ENCODE measurements around the gene CSNK1A1.
"Not testable (repeated sequence)": the region's sequence is repeated elsewhere in the genome, so short reads cannot be mapped to it uniquely, and the experiment has no call there.

Gene CSNK1A1

DNA sequence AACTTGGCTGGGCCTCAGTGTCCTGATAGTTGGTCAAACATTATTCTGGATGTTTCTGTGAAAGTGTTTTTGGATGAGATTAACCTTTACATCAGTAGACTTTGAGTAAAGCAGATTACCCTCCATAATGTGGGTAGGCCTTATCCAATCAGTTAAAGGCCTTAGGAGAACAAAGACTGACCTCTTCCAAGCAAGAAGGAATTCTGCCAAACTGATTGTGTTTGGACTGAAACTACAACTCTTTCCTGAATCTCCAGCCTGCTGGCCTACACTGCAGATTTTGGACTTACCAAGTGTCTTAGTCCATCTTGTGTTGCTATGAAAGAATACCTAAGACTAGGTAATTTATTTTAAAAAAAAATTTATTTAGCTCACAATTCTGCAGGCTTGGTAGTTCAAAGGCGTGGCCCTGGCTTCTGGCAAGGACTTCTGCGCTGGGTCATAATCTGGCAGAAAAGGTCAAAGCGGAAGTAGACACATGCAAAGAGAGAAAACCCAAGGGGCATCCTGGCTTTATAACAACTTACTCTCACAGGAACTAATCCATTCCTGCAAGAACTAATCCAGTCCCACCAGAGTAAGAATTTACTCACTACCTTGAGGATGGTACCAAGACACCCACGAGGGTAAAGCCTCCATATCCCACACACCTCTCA, 21.5 kb upstream of the CSNK1A1 start:
- no peak for DNase-seq (ENCODE audit: low read depth in 2 of 2)

DNA sequence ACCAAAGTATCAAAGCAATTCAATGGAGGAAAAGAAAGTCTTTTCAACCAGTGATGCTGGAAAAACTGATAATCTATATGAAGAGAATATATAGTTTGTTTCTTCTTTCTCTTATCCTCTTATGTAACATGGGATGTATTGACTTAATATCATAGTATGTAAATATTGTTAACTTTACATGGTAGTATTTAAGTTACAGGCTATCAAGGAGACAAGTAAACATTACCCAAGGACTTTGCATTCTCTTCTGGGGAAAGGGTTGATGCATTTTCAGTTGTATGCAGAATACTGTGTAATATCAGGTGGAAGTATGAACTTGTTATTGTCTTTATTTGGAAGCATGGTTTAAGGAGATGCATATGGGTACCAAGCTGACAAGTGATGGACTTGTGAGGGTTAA, 20.9 kb upstream of the CSNK1A1 start:
- no peak for DNase-seq (ENCODE audit: low read depth in 2 of 2)

DNA sequence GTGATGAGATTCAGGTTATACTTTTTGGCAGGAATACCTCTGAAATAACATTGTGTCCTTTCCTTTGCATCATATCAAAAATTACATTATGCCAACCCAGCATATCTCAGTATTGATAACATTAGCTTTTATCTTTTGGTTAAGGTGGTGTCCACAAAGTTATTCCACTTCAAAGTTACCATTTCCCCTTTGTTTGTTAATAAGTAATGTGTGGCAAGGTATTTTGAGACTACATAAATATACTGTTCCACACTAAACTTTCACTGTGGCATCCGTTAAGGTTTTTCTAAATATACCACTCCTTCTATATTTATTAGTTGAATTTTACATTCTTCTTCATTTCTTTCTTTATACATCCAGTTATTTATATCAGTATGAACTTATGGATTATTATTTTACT, 16.0 kb upstream of the CSNK1A1 start:
- no peak for DNase-seq (ENCODE audit: low read depth in 2 of 2)

DNA sequence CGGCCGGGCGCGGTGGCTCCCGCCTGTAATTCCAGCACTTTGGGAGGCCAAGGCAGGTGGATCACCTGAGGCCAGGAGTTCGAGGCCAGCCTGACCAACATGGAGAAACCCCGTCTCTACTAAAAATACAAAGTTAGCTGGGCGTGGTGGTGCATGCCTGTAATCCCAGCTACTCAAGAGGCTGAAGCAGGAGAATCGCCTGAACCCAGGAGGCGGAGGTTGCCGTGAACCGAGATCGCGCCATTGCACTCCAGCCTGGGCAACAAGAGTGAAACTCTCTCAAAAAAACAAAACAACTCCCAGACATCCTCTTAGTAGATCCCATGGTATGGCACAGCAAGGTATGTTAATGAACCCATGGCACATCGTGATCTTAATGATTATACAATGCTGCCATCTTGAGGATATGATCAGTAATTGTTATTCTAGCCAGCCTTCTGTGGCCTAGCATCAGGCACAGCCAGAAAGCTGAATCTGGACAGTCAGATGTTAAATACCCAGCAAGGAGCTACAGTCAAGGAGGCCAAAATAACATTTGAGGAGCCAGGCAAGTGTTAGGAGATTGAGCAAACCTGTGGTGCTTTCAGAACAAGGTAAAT, 13.4 kb upstream of the CSNK1A1 start:
- DNase-seq (ENCODE audit: low read depth in 2 of 2), result not testable (repeated sequence)

DNA sequence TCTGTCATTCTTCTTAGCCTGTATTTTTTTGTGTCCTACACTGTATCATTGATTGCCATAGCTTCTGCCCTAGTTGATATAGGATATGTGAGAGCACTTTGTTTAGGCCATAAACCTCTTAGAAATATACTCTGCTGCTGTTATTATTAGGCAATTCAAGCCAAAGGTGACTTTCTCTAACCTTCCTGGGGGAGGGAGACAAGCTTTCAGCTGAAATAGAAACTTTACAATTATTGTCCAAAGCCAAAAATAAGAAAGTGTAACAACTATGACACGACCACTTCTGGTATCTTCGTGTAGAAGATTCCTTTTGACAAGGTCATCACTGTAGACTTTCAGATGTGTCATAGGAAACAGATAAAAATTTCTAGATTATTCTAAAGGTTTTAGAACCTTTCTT, 12.2 kb upstream of the CSNK1A1 start:
- no peak for DNase-seq (ENCODE audit: low read depth in 2 of 2)

DNA sequence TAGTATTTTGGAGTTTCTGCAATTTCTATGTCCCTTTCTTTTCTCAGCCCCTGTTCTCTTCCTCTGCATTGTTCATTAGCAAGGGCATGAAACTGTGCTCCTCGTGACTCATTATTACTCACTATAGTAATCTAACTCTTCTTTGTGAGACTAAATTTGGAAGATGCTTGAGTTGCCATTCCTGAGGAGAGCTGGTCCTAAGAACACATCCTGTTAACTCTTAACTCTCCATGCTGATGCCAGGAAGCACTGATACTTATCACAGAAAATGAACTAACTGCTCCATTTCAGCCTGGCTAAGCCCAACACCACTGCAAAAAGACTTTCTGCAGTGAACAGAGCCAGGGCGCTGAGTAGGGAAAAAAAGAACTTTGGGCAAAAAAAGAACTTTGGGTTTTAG, 10.6 kb upstream of the CSNK1A1 start:
- DNase-seq (ENCODE audit: low read depth in 2 of 2), result no peak

DNA sequence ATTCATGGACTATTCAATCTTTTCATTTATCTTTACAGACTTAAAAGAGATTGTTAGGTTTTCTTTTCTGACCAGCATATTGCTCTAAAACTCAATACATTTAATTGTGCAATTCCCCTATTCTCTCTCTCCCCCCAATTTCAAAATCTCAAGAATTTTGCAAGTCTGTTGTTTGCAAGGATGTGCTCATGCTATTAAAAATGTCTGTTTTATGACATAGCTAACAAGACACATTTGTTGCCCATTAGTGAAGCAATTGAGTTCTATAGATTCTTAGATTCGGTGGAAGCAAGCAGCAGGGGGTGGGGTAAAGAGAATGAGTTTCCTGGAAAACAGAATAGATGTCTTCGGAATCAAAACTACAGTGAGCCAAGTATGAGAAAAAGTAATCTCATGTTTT, 8.5 kb upstream of the CSNK1A1 start:
- no peak for DNase-seq (ENCODE audit: low read depth in 2 of 2)

DNA sequence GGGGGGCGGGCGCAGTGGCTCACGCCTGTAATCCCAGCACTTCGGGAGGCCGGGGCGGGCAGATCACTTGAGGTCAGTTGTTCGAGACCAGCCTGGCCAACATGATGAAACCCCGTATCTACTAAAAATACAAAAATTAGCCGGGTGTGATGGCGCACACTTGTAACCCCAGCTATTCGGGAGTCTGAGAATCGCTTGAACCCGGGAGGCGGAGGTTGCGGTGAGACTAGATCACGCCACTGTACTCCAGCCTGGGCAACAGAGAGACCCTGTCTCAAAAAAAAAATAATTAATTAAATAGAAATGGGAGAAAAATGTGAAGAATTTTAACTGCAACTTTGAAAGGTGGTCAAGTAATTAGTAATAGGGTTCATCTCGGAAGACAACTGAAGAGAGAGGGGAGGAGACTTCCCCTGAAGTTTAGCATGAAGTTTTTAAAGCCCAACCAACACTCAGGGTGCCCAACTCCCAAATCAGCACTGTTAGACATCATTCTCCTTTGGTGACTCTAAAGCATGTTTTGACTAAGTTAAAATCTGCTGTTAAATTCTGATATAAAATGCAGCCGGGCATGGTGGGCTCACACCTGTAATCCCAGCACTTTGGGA, 1.4 kb upstream of the CSNK1A1 start:
- DNase-seq (ENCODE audit: low read depth in 2 of 2), result no peak

DNA sequence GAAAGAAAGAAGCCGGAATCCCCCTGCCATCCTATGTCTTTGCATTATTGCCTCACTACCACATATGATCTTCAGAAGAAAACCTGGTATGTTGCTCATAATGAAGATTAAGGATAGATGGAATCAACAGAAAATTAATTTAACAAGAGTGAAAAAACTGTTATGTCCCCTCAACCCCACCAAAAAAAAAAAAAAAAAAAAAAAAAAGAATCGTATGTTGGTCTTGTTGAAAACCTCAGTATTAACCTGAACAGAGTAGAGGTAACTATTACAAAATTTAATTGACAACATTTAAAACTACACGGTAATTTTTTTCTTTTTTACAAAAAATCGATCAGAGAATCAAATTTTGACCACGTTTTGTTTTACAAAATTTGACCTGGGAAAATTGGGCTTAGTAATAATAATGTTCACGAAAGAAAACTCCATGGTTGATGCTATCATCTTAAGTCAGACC, 827 bp upstream of the CSNK1A1 start:
- no peak for DNase-seq (ENCODE audit: low read depth in 2 of 2)

DNA sequence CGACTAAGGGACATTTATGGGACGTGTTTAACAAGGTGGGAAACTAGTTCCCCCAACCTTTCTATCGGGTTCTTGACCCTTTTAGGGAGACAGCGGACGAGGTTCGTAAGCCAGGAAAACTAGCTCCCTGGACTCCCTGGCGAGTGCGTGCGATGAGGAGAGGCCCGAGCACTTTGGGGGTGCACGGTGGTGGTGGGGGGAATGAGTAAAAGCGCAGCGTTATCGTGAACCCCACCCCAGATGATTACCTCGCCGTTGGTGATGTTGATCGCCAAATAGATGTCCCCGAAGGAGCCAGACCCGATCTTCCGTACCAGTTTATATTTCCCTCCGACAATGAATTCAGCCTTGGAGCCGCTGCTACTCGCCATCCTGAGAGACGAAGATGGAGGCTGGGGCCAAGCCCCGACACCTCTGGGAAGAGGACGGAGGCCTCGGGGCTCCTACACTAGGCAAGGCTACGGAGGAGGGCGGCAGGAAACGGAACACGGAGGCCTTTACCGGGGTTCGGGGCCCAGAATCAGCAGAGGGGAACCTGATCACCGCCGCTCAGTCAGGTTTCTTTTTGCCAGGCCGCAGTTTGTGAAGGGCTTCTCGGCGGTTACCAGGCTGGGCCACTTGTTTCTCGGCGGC, 529 bp downstream of the CSNK1A1 start:
- DNase-seq (ENCODE audit: low read depth in 2 of 2), result no peak

DNA sequence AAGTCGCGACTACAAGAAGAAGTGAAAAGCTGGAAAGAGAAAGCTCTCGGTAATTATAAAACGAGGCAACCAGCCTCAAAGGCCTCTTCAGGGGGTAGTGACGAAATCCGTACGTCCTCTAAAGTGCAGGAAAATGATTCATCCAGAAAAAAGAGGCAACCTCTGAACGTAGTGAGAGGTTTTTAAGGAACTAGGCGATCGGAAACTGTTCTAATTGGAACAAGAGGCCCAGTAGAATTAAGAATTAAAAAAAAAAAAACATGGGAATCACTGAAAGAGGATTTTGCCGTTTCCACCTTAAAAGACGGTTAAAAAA, 1.0 kb downstream of the CSNK1A1 start:
- DNase-seq (ENCODE audit: low read depth in 2 of 2), result no peak

DNA sequence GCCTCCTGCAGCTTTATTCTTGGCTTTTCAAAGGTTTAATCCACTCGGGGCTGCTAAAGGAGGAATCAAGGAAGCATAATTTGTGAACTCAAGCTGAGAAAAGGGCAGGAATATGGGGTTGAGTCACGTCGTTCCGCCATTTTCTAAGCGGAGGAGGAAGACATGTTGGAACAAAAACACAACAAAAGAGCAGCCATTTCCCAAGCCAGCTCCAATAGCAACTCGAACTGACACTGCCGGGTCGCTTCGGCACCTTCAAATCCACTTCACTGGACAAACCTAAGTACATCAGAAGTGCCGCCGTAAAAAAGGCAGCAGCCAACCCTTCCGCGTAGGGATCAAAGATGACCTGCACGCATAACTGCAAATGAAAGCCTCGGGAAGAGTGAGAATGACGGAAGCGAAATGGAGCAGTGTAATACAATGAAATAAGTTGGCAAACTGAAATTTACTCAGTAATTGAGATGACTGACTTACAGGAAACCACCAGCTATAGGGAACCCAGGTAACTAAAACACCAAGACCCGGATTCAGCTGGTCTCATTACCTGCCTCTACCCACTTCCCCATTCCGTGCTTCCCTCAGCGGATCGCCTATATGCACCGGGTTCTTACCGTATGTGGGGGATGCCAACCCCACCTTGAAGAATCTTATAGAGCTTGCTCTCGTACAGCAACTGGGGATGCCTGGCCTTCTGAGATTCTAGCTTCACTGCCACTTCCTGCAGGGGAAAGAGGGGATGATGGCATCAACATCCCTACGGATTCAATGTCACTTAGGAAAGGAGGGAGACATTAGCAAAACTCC, 1.6 kb downstream of the CSNK1A1 start:
- no peak for DNase-seq (ENCODE audit: low read depth in 2 of 2)

DNA sequence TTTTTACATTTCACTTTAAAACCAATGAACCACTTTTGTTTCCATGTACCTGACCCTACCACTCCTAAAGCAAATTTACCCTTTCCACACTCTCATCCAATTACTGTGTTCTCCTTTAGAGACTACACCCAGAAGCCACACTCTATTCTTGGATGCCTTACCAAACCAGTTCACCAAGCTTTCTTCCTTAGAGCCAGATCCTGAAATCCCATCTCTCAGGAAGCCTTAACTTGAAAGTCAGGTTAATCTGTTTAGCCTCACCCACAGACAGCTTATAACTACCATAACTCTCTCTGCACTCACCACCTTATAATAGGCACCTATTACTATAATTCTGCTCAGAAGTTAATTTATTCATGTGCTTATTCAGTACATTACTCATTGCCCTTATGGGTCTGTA, 4.3 kb downstream of the CSNK1A1 start:
- no peak for DNase-seq (ENCODE audit: low read depth in 2 of 2)

DNA sequence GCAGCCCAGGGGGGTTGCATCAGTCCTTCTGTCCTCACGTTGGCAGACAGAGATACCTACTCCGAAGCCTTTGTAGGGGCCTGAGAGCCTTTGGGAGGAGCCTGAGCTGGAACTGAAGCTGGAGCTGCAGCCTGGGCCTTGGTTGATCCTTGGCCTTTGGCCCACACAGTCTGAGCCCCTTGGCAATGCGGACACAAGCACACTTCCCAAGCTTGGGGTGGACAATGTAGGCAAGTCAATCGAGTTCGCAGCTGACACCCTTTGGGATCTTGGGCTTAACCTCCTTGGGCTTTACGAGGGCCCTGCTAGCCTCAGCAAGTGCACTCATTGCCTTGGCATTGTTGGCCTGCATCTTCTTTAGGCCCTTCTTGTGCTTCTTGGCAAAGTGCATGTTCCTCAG, 5.9 kb downstream of the CSNK1A1 start:
- no peak for DNase-seq (ENCODE audit: low read depth in 2 of 2)

DNA sequence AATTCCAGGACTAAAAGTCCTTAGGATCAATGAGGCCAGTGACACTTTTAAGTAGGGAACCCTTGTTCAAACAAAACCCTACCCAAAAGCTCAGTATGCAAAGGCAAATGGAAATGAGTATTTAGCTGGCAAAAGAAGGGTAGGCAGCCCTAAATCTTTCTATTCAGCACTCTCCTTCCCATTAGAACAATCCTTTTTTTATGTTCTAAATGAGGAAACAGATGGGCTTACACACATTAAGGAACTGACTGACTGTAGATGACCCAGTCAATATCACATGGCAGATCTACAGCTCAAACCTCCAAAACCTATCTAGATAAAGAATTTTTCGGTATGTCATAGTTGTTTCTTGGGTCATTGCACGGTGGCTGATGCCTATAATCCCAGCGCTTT, 7.2 kb downstream of the CSNK1A1 start:
- no peak for DNase-seq (ENCODE audit: low read depth in 2 of 2)

DNA sequence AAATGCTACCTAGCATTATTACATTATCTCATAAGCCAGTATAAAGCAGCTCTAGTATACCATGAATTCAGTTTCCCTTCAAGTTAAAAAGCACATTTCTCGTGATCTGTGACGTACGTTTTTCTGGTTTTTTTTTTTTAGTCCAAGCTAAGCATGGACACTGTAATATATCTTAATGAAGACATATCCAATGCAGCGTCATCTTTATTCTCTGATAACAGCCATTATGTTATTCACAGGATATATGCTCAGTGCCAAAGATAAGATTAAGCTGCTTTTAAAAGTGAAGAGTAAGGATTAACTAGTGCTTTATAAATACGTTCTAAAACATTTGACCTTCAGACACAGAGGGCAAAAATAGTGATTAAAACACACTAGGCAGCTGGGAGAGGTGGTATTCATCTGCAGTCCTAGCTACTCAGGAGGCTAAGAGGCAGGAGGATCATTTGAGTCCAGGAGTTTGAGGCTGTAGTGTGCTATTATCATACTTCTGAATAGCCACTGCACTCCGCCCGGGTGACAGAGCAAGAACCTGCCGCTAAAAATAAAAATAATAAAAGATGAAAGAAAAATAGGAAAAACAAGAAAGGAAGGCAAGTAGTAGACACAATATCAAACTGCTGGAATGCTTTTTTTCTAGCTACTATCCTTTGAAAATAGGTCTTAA, 7.7 kb downstream of the CSNK1A1 start:
- DNase-seq (ENCODE audit: low read depth in 2 of 2), result no peak

DNA sequence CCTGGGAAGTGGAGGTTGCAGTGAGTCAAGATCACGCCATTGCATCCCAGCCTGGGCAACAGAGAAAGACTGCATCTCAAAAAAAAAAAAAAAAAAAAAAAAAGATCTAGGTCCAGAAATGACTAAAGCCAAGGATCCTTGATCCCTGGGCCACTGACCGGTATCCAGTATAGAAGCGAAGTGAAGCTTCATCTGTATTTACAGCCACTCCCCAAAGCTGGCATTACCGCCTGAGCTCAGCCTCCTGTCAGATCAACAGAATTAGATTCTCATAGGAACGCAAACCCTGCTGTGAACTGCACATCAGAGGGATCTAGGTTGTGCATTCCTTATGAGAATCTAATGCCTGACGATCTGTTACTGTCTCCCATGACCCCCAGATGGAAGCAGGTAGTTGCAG, 9.3 kb downstream of the CSNK1A1 start:
- DNase-seq (ENCODE audit: low read depth in 2 of 2), result no peak

DNA sequence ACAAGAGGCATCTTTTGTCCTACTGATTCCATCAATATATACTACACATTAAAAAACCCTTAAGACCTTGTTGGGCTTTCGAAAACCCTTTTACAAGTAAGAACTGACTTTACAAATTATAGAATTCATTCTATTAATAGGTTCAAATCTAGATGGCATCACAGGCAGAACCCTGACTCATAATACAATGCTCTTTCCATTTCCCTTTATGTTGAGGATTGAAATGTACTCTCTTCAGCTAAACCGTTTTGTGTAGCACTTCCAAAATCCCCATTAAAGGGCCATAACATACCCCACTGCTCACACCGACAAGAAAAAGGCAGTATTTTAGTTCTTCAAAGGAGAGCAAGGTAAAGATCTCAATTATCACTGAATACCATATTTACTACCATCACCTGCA, 11.2 kb downstream of the CSNK1A1 start:
- DNase-seq (ENCODE audit: low read depth in 2 of 2), result no peak

DNA sequence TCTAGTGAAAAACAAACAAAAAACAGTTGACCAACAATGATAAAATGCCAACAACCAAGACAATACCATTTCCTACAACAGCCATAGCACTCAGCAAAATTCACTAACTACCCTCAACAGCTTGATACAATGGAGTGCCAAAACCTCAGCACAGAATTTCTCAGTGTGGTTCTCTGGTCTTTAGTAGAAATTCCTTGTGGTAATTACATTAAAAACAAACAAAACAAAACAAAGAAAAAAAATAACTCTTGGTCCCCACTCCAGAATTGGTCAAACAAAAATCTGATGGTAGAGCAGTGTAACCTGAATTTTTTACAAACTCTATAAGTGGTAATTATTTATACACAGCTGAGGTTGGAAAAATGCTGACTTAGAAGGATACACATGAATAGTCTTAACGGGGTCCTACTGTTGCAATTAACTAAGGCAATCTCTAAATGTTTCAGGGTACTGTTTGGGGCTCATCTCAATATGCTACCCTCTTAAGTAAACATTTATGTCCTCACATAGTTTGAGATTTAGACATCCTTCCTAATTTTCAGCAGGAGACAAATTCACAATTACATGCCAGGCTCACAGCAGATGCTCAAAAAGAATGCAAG, 13.8 kb downstream of the CSNK1A1 start:
- DNase-seq (ENCODE audit: low read depth in 2 of 2), result no peak

DNA sequence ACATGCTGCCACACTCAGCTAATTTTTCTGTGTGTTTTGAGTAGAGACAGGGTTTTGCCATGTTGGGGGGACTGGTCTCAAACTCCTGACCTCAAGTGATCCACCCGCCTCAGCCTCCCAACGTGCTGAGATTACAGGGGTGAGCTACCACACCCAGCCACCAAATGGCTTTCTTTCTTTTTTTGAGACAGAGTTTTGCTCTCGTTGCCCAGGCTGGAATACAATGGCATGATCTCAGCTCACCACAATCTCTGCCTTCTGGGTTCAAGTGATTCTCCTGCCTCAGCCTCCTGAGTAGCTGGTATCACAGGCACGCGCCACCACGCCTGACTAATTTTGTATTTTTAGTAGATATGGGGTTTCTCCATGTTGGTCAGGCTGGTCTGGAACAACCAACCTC, 15.5 kb downstream of the CSNK1A1 start:
- not testable (repeated sequence) for DNase-seq (ENCODE audit: low read depth in 2 of 2)

DNA sequence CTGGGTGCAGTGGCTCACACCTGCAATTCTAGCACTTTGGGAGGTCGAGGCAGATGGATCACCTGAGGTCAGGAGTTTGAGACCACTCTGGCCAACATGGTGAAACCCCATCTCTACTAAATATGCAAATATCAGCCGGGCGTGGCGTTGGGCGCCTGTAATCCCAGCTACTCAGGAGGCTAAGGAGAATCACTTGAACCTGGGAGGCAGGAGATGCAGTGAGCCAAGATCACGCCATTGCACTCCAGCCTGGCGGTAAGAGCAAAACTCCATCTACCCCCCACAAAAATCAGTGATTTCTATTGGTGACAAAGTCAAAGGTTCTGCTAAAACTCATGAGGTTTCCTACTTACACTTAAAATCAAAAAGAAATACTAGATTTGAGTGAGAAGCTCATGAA, 18.8 kb downstream of the CSNK1A1 start:
- no peak for DNase-seq (ENCODE audit: low read depth in 2 of 2)

All from stimulated activated CD8-positive, alpha-beta memory T cell treated with anti-CD3 and anti-CD28 coated beads, Interleukin-2, amount 100 ng/mL, for 1 hour (primary cell).